OCI-LY1 (cell line): ENCODE measurements around the gene GRB10.
"Not testable (repeated sequence)": the region's sequence is repeated elsewhere in the genome, so short reads cannot be mapped to it uniquely, and the experiment has no call there.

Experiments used
- H2AFZ ChIP-seq: fragments of 200-600 bp; sonication (generic), shearing (Covaris generic); 2 replicates; pipeline ENCODE4 v1.6.0; 2014; ENCODE audit warnings: antibody characterized with exemption, mild to moderate bottlenecking, low read length
- H3F3A ChIP-seq: fragments of 200-600 bp; sonication (generic), shearing (Covaris generic); 2 replicates; pipeline ENCODE4 v1.6.0; 2014; ENCODE audit warnings: mild to moderate bottlenecking, antibody characterized with exemption, low read length, moderate library complexity; ENCODE audit not compliant: insufficient read depth
- H3K27ac ChIP-seq: fragments of 200-600 bp; sonication (generic); 2 replicates; pipeline ENCODE4 v1.5.1; 2014; ENCODE audit warnings: low read length, mixed run types, mild to moderate bottlenecking, low read depth; ENCODE audit not compliant: poor library complexity, severe bottlenecking
- H3K27me3 ChIP-seq: fragments of 200-600 bp; sonication (generic); 2 replicates; pipeline ENCODE4 v1.6.0; 2014; ENCODE audit warnings: antibody characterized with exemption, mild to moderate bottlenecking, low read length, moderate library complexity; ENCODE audit not compliant: insufficient read depth
- H3K36me3 ChIP-seq: fragments of 200-600 bp; sonication (generic); 2 replicates; pipeline ENCODE4 v1.6.1; 2014; ENCODE audit warnings: mild to moderate bottlenecking, antibody characterized with exemption, low read length, moderate library complexity, mixed read lengths; ENCODE audit not compliant: insufficient read depth
- H3K4me1 ChIP-seq: fragments of 200-600 bp; sonication (generic); 2 replicates; pipeline ENCODE4 v1.5.1; 2014; ENCODE audit warnings: mild to moderate bottlenecking, low read length, moderate library complexity; ENCODE audit not compliant: insufficient read depth, severe bottlenecking
- H3K4me2 ChIP-seq: fragments of 200-600 bp; sonication (generic), shearing (Covaris generic); 2 replicates; pipeline ENCODE4 v1.6.1; 2014; ENCODE audit warnings: low read length
- H3K4me3 ChIP-seq: fragments of 200-600 bp; sonication (generic); 2 replicates; pipeline ENCODE4 v1.5.1; 2014; ENCODE audit warnings: low read length, low read depth, mild to moderate bottlenecking, mixed read lengths; ENCODE audit not compliant: poor library complexity, severe bottlenecking
- H3K79me2 ChIP-seq: fragments of 200-600 bp; shearing (Covaris generic); 2 replicates; pipeline ENCODE4 v1.6.1; 2016; ENCODE audit warnings: mixed run types, low read length, mixed read lengths; ENCODE audit not compliant: insufficient read depth
- H3K9ac ChIP-seq: fragments of 200-600 bp; sonication (generic), shearing (Covaris generic); 2 replicates; pipeline ENCODE4 v1.6.1; 2014; ENCODE audit warnings: mild to moderate bottlenecking, low read length, mixed read lengths
- H3K9me2 ChIP-seq: fragments of 200-600 bp; sonication (generic), shearing (Covaris generic); 2 replicates; pipeline ENCODE4 v1.6.1; 2014; ENCODE audit warnings: low read depth, mild to moderate bottlenecking, low read length, mixed read lengths
- H3K9me3 ChIP-seq: fragments of 200-600 bp; shearing (Covaris generic); 2 replicates; pipeline ENCODE4 v1.6.1; 2014; ENCODE audit warnings: low read length, mixed read lengths
- H4K20me1 ChIP-seq: fragments of 200-600 bp; sonication (generic), shearing (Covaris generic); 2 replicates; pipeline ENCODE4 v1.6.0; 2016; ENCODE audit warnings: mild to moderate bottlenecking, low read length; ENCODE audit not compliant: insufficient read depth
- EZH2 ChIP-seq: fragments of 200-600 bp; sonication (generic), shearing (Covaris generic); IDR thresholded peaks from 2 replicates; pipeline ENCODE4 v1.8.0; 2017; ENCODE audit warnings: borderline replicate concordance, mixed run types, mild to moderate bottlenecking, antibody characterized with exemption, low read length, moderate library complexity, mixed read lengths
- TF ChIP-seq, protein P1 (sequence below): fragments of 200-600 bp; sonication (generic), shearing (Covaris generic); IDR thresholded peaks from 2 replicates; pipeline ENCODE4 v1.5.1; 2017; ENCODE audit warnings: mild to moderate bottlenecking, antibody characterized with exemption, low read length, moderate library complexity, mixed read lengths

GRB10 gene

DNA sequence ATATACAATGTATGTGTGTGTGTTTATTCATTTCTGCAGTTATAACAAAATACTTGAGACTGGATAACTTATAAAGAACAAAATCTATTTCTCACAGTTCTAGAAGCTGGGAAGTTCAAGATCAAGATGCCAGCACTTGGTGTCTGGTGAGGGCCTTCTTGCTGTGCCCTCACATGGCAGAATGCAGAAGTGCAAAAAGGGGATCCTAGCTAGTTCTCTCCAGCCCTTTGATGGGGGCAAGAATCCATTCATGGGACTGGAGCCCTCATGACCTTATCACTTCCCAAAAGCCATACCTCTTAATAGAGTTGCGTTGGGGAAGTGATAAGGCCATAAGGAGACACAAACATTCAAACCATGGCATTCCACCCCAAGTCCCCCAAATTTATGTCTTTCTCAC lies 8.4 kb downstream of the GRB10 start:
- Histone ChIP-seq H3K36me3 (no peaks in the 10 kb centered on the region), H3K27me3 (no peaks in the 10 kb centered on the region), H3K4me3 (no peak overlapping the region), H3K79me2 (no peaks in the 10 kb centered on the region), H3F3A (no peaks in the 10 kb centered on the region), H4K20me1 (no peaks in the 10 kb centered on the region), H3K4me1 (no peaks in the 10 kb centered on the region), H2AFZ (no peak overlapping the region), H3K9me2 (no peaks in the 10 kb centered on the region), H3K9ac (no peak overlapping the region), H3K4me2 (no peak overlapping the region), H3K9me3 (no peaks in the 10 kb centered on the region), H3K27ac (no peak overlapping the region)
- TF ChIP-seq EZH2: no peak
- TF ChIP-seq, protein P1, sequence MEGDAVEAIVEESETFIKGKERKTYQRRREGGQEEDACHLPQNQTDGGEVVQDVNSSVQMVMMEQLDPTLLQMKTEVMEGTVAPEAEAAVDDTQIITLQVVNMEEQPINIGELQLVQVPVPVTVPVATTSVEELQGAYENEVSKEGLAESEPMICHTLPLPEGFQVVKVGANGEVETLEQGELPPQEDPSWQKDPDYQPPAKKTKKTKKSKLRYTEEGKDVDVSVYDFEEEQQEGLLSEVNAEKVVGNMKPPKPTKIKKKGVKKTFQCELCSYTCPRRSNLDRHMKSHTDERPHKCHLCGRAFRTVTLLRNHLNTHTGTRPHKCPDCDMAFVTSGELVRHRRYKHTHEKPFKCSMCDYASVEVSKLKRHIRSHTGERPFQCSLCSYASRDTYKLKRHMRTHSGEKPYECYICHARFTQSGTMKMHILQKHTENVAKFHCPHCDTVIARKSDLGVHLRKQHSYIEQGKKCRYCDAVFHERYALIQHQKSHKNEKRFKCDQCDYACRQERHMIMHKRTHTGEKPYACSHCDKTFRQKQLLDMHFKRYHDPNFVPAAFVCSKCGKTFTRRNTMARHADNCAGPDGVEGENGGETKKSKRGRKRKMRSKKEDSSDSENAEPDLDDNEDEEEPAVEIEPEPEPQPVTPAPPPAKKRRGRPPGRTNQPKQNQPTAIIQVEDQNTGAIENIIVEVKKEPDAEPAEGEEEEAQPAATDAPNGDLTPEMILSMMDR: no peak

DNA sequence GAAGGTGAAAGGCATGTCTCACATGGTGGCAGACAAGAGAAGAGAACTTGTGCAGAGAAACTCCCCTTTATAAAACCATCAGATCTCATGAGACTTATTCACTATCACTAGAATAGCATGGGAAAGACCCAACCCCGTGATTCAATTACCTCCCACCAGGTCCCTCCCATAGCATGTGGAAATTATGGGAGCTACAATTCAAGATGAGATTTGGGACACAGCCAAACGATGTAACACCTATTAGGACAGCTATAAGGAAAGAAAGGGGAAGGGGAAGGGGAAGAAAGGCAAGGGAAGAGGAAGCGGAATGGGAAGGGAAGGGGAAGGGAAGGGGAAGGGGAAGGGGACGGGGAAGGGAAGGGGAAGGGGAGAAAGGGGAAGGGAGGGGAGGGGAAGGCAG lies 9.6 kb downstream of the GRB10 start:
- H3K9ac ChIP-seq, H3K4me2 ChIP-seq, H3K9me3 ChIP-seq, H3F3A ChIP-seq, H3K79me2 ChIP-seq, H3K36me3 ChIP-seq, H3K4me1 ChIP-seq, H3K9me2 ChIP-seq, H4K20me1 ChIP-seq, H3K27me3 ChIP-seq, H3K27ac ChIP-seq, H2AFZ ChIP-seq, H3K4me3 ChIP-seq: not testable (repeated sequence)

DNA sequence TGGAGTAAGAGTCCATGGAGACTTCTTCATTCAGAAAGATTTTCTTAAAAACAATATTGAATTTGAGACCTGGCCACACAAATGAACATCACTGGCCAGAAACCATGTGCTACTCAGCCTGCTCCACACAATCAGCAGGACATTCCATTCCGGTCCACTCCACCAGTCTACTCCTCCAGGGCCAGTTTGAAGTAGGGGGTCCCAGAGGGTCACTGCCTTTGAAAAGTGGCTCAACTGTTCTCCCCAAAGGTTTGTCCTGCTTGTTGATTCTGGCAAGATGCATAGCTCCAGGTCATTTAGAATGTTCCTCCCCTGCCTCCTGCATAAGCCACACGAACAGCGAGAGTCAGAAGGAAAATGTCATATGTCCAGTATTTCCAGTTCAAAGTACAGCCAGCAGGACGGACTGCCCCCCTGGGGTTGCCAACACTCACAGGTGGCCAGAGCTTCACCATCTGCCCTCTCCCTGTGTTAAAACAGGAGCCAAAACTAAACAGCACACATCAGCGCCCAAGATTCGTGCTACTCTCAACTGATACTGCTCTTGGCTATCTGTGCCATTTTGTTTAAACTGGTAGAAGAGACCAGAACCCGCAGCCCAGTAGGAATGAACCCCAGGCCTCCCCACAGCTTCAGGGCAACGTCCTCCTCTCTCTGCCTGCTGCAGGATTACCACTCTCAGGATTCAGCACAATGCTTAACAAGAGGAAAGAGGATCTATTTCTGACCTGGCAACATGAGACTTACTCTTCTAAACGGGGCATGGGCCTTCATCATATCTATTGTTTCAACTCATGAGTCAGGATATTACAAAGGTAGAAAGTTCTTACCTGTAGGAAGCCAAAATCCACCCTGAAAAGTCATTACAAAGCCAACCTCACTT lies 11.3 kb downstream of the GRB10 start:
- H3K4me3 ChIP-seq: no peak overlapping the region
- no peaks in the 10 kb centered on the region for H3K36me3 ChIP-seq
- H3F3A ChIP-seq: no peaks in the 10 kb centered on the region
- no peaks in the 10 kb centered on the region for H3K79me2 ChIP-seq
- H4K20me1 ChIP-seq: no peaks in the 10 kb centered on the region
- H3K9ac ChIP-seq: no peak overlapping the region
- H2AFZ ChIP-seq: no peak overlapping the region
- no peak overlapping the region for H3K27ac ChIP-seq
- no peaks in the 10 kb centered on the region for H3K9me2 ChIP-seq
- no peaks in the 10 kb centered on the region for H3K9me3 ChIP-seq
- H3K4me1 ChIP-seq: no peaks in the 10 kb centered on the region
- H3K4me2 ChIP-seq: no peak overlapping the region
- TF ChIP-seq, protein P1: no peak
- no peak for TF ChIP-seq EZH2
- no peaks in the 10 kb centered on the region for H3K27me3 ChIP-seq
